Neural cell (in vitro differentiated cells): ENCODE data around the gene ZNF195. TPM values are rescaled to one million over a fixed set of nuclear protein-coding genes. Genes with fewer than 3 reads are reported as not detected.

ENCODE experiments used
- H2AFZ ChIP-seq: fragments of 200-600, 300-800 bp; sonication (generic), shearing (Covaris generic); 2 replicates; pipeline ENCODE4 v1.6.0; 2014; ENCODE audit warnings: low read depth, mild to moderate bottlenecking, antibody characterized with exemption, low read length, moderate library complexity
- H3F3A ChIP-seq: fragments of 200-600 bp; shearing (Covaris generic); 2 replicates; pipeline ENCODE4 v1.6.1; 2016; ENCODE audit warnings: mild to moderate bottlenecking, moderate library complexity, mixed read lengths, antibody characterized with exemption, low read length; ENCODE audit not compliant: insufficient read depth, poor library complexity, severe bottlenecking
- H3K27ac ChIP-seq: fragments of 200-600, 300-800 bp; sonication (generic), shearing (Covaris generic); 2 replicates; pipeline ENCODE4 v1.5.1; 2014; ENCODE audit warnings: mild to moderate bottlenecking, low read length, moderate library complexity
- H3K27me3 ChIP-seq: fragments of 300-800, 200-600 bp; sonication (generic), shearing (Covaris generic); 2 replicates; pipeline ENCODE4 v1.6.0; 2014; ENCODE audit warnings: mild to moderate bottlenecking, low read depth, low read length, moderate library complexity; ENCODE audit not compliant: insufficient read depth
- H3K36me3 ChIP-seq: fragments of 300-800, 200-600 bp; sonication (generic), shearing (Covaris generic); 2 replicates; pipeline ENCODE4 v1.5.1; 2014; ENCODE audit warnings: mild to moderate bottlenecking, antibody characterized with exemption, low read length, moderate library complexity; ENCODE audit not compliant: insufficient read depth
- H3K4me2 ChIP-seq: fragments of 300-800, 200-600 bp; sonication (generic), shearing (Covaris generic); 2 replicates; pipeline ENCODE4 v1.6.0; 2014; ENCODE audit warnings: mild to moderate bottlenecking, low read length
- H3K4me3 ChIP-seq: fragments of 300-800, 200-600 bp; sonication (generic), shearing (Covaris generic); 2 replicates; pipeline ENCODE4 v1.5.1; 2014; ENCODE audit warnings: mild to moderate bottlenecking, low read length, moderate library complexity
- H3K79me2 ChIP-seq: fragments of 200-600 bp; shearing (Covaris generic); replicated peaks from 2 replicates; pipeline ENCODE4 v1.6.0; 2014; ENCODE audit warnings: mild to moderate bottlenecking, low read length, moderate library complexity; ENCODE audit not compliant: insufficient read depth
- H3K9ac ChIP-seq: fragments of 300-800, 200-600 bp; sonication (generic), shearing (Covaris generic); 2 replicates; pipeline ENCODE4 v1.6.1; 2016; ENCODE audit warnings: mild to moderate bottlenecking, low read length, mixed read lengths
- H3K9me2 ChIP-seq: fragments of 200-600 bp; shearing (Covaris generic); 2 replicates; pipeline ENCODE4 v1.6.1; 2016; ENCODE audit warnings: mild to moderate bottlenecking, low read length, mixed read lengths; ENCODE audit not compliant: insufficient read depth
- H3K9me3 ChIP-seq: fragments of 200-600, 300-800 bp; sonication (generic), shearing (Covaris generic); 2 replicates; pipeline ENCODE4 v1.6.1; 2016; ENCODE audit warnings: mild to moderate bottlenecking, mixed run types, low read length, moderate library complexity, mixed read lengths
- H4K20me1 ChIP-seq: fragments of 200-600 bp; shearing (Covaris generic); 2 replicates; pipeline ENCODE4 v1.6.1; 2016; ENCODE audit warnings: mild to moderate bottlenecking, mixed run types; ENCODE audit not compliant: insufficient read depth
- EP300 ChIP-seq: fragments of 450-650 bp; conservative IDR thresholded peaks from 2 replicates; pipeline ENCODE4 v1.6.1; 2014; ENCODE audit warnings: antibody characterized with exemption, mild to moderate bottlenecking, moderate library complexity; ENCODE audit not compliant: poor library complexity, severe bottlenecking
- EZH2 ChIP-seq: fragments of 200-600, 300-800 bp; shearing (Covaris generic), sonication (generic); IDR thresholded peaks from 2 replicates; pipeline ENCODE4 v1.6.1; 2014; ENCODE audit warnings: antibody characterized with exemption, low read length, borderline replicate concordance, mild to moderate bottlenecking; ENCODE audit not compliant: insufficient read depth, poor library complexity, severe bottlenecking
- POLR2AphosphoS5 ChIP-seq: IDR thresholded peaks from 2 replicates; pipeline ENCODE4 v1.6.1; 2012
- RAD21 ChIP-seq: fragments of 450-650 bp; conservative IDR thresholded peaks from 2 replicates; pipeline ENCODE4 v1.6.1; 2014; ENCODE audit warnings: antibody characterized with exemption, mild to moderate bottlenecking, moderate library complexity
- SMC3 ChIP-seq: fragments of 450-650 bp; conservative IDR thresholded peaks from 2 replicates; pipeline ENCODE4 v1.6.1; 2014; ENCODE audit warnings: antibody characterized with exemption, mild to moderate bottlenecking, moderate library complexity; ENCODE audit not compliant: poor library complexity
- TAF1 ChIP-seq: IDR thresholded peaks from 2 replicates; pipeline ENCODE4 v1.6.1; 2012; ENCODE audit warnings: low read depth
- polyA plus RNA-seq: library from polyadenylated mRNA; depleted of rRNA; stranded (reverse); fragments of >200 nt; gene quantifications from 2 replicates; pipeline ENCODE4 v1.2.3, GENCODE V29; 2014
- TF ChIP-seq, protein P1 (sequence below): fragments of 450-650 bp; IDR thresholded peaks from 2 replicates; pipeline ENCODE4 v1.5.1; 2014; ENCODE audit warnings: antibody characterized with exemption, mild to moderate bottlenecking, moderate library complexity; ENCODE audit not compliant: poor library complexity, severe bottlenecking
- TF ChIP-seq, protein P2 (sequence below): IDR thresholded peaks from 2 replicates; pipeline ENCODE4 v1.6.1; 2012; ENCODE audit warnings: borderline replicate concordance

Gene ZNF195
- polyA plus RNA-seq, 1 donor from 2014 or later, result 101 TPM

DNA sequence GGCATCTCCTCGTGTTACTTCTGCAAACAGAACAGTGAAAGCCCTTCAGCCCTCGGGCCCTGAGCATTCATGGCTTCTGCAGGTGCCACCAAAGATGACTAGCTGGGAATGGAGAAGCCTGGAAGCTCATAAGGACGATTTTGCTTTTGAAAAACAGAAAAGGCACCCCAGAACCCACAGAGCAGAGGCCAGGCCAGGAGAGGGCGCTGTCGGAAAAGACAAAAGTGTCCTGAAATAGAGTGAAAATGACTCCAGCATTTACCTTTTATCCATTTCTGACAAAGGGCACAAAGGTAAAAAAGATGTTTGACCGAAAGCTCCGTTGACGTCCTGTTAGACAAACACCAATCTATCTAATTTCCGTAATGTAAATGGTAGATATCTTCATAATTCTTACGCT, 37.6 kb downstream of the ZNF195 start:
- H3K36me3 ChIP-seq, result no peaks in the 10 kb centered on the region
- H3K79me2 ChIP-seq, result no peaks in the 10 kb centered on the region
- H3K9me3 ChIP-seq, result no peaks in the 10 kb centered on the region
- no peak overlapping the region for H3K4me2 ChIP-seq
- H3K9me2 ChIP-seq, result no peaks in the 10 kb centered on the region
- peak; percentile 17 for TF ChIP-seq RAD21
- TF ChIP-seq, protein P1, sequence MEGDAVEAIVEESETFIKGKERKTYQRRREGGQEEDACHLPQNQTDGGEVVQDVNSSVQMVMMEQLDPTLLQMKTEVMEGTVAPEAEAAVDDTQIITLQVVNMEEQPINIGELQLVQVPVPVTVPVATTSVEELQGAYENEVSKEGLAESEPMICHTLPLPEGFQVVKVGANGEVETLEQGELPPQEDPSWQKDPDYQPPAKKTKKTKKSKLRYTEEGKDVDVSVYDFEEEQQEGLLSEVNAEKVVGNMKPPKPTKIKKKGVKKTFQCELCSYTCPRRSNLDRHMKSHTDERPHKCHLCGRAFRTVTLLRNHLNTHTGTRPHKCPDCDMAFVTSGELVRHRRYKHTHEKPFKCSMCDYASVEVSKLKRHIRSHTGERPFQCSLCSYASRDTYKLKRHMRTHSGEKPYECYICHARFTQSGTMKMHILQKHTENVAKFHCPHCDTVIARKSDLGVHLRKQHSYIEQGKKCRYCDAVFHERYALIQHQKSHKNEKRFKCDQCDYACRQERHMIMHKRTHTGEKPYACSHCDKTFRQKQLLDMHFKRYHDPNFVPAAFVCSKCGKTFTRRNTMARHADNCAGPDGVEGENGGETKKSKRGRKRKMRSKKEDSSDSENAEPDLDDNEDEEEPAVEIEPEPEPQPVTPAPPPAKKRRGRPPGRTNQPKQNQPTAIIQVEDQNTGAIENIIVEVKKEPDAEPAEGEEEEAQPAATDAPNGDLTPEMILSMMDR, result peak; percentile 36
- no peak for TF ChIP-seq POLR2AphosphoS5
- no peak overlapping the region for H3K4me3 ChIP-seq
- no peaks in the 10 kb centered on the region for H3F3A ChIP-seq
- H2AFZ ChIP-seq, result no peak overlapping the region
- H4K20me1 ChIP-seq, result no peaks in the 10 kb centered on the region
- H3K27me3 ChIP-seq, result no peaks in the 10 kb centered on the region
- no peak overlapping the region for H3K9ac ChIP-seq
- no peak overlapping the region for H3K27ac ChIP-seq

- Histone ChIP-seq H3K9me2 (no peaks in the 10 kb centered on the region), H3K9ac (no peak overlapping the region), H3K36me3 (no peaks in the 10 kb centered on the region), H2AFZ (no peak overlapping the region), H3K79me2 (no peaks in the 10 kb centered on the region), H3K4me2 (no peak overlapping the region), H3K9me3 (no peaks in the 10 kb centered on the region), H3K27ac (no peak overlapping the region), H3F3A (no peaks in the 10 kb centered on the region), H4K20me1 (no peaks in the 10 kb centered on the region), H3K4me3 (no peak overlapping the region), H3K27me3 (no peaks in the 10 kb centered on the region)
- TF ChIP-seq, protein P1, result no peak
- TF ChIP-seq EZH2 (no peak), SMC3 (no peak), RAD21 (no peak), EP300 (no peak), POLR2AphosphoS5 (no peak), TAF1 (no peak)
- TF ChIP-seq, protein P2, sequence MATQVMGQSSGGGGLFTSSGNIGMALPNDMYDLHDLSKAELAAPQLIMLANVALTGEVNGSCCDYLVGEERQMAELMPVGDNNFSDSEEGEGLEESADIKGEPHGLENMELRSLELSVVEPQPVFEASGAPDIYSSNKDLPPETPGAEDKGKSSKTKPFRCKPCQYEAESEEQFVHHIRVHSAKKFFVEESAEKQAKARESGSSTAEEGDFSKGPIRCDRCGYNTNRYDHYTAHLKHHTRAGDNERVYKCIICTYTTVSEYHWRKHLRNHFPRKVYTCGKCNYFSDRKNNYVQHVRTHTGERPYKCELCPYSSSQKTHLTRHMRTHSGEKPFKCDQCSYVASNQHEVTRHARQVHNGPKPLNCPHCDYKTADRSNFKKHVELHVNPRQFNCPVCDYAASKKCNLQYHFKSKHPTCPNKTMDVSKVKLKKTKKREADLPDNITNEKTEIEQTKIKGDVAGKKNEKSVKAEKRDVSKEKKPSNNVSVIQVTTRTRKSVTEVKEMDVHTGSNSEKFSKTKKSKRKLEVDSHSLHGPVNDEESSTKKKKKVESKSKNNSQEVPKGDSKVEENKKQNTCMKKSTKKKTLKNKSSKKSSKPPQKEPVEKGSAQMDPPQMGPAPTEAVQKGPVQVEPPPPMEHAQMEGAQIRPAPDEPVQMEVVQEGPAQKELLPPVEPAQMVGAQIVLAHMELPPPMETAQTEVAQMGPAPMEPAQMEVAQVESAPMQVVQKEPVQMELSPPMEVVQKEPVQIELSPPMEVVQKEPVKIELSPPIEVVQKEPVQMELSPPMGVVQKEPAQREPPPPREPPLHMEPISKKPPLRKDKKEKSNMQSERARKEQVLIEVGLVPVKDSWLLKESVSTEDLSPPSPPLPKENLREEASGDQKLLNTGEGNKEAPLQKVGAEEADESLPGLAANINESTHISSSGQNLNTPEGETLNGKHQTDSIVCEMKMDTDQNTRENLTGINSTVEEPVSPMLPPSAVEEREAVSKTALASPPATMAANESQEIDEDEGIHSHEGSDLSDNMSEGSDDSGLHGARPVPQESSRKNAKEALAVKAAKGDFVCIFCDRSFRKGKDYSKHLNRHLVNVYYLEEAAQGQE, result no peak
Measured at GRCh38 chr11:3340025-3340424, 38.9 kb downstream of the ZNF195 start.
